ENCODE measurements around the gene ZNF366. TPM values are rescaled to one million over a fixed set of nuclear protein-coding genes. Genes with fewer than 3 reads are reported as not detected.

ZNF366 gene
- total RNA-seq, 4 donors from 2014 or later = 1.3 to 14.7 (median 3.0) TPM

- DNase-seq = peak; percentile 67 to 72
- no peaks in the 10 kb centered on the region for H3K36me3 ChIP-seq
- H3K4me3 ChIP-seq (replicated peaks in 1 of 3) = no peak overlapping the region
- TF ChIP-seq CTCF (IDR thresholded peaks at IDR 0.05) (peak in 3 of 6 experiments; percentile 31 to 51 (median 39)), POLR2A (IDR thresholded peaks at IDR 0.05) (no peak)
- H3K27ac ChIP-seq = peak overlapping the region; percentile 87 to 93 (median 91)
- intact Hi-C loops (cut with DNase I) = no loop called here
- no peaks in the 10 kb centered on the region for H3K27me3 ChIP-seq
- 33 to 35% methylated on average over 4 of the region's 4 CpGs for WGBS, 2 donors
- no peaks in the 10 kb centered on the region for H3K9me3 ChIP-seq
- peaks cover 28 to 31% of the 10 kb centered on the region in 2 donors for H3K4me1 ChIP-seq
Measured at GRCh38 chr5:72531496-72532190, 24.4 kb upstream of the ZNF366 start.

GRCh38 chr5:72530196-72530595 lies 23.0 kb upstream of the ZNF366 start:
- peaks cover 28 to 31% of the 10 kb centered on the region in 2 donors for H3K4me1 ChIP-seq
- H3K27ac ChIP-seq = peak overlapping the region; percentile 87 to 93 (median 91)
- intact Hi-C loops (cut with DNase I) = no loop called here
- H3K4me3 ChIP-seq (replicated peaks in 1 of 3) = no peak overlapping the region
- H3K27me3 ChIP-seq = no peaks in the 10 kb centered on the region
- no peaks in the 10 kb centered on the region for H3K36me3 ChIP-seq
- TF ChIP-seq POLR2A (IDR thresholded peaks at IDR 0.05) = no peak
- no peak for TF ChIP-seq CTCF (IDR thresholded peaks at IDR 0.05)
- WGBS, 2 donors = 24 to 54% methylated on average over 7 of the region's 7 CpGs
- H3K9me3 ChIP-seq = no peaks in the 10 kb centered on the region
- peak; percentile 39 to 49 for DNase-seq

- Histone ChIP-seq H3K9me3 (no peaks in the 10 kb centered on the region), H3K36me3 (no peaks in the 10 kb centered on the region), H3K4me3 (replicated peaks in 1 of 3) (no peak overlapping the region), H3K4me1 (peaks cover 28 to 31% of the 10 kb centered on the region in 2 donors), H3K27me3 (no peaks in the 10 kb centered on the region), H3K27ac (peak overlapping the region; percentile 86 to 93 (median 87))
- no peak for TF ChIP-seq CTCF (IDR thresholded peaks at IDR 0.05)
- WGBS, 2 donors = 40 to 72% methylated on average over 2 of the region's 2 CpGs
- no peak for DNase-seq
- intact Hi-C loops (cut with DNase I) = no loop called here
Measured at GRCh38 chr5:72529383-72529782, 22.2 kb upstream of the ZNF366 start.

- intact Hi-C loops (cut with DNase I) = no loop called here
- Histone ChIP-seq H3K36me3 (no peaks in the 10 kb centered on the region), H3K27me3 (no peaks in the 10 kb centered on the region), H3K9me3 (no peaks in the 10 kb centered on the region), H3K4me1 (peaks cover 19 to 23% of the 10 kb centered on the region in 2 donors), H3K4me3 (replicated peaks in 1 of 3) (no peak overlapping the region), H3K27ac (no peak overlapping the region)
- no peak for DNase-seq
- TF ChIP-seq CTCF (IDR thresholded peaks at IDR 0.05) (no peak), POLR2A (IDR thresholded peaks at IDR 0.05) (no peak)
Measured at GRCh38 chr5:72525816-72526215, 18.6 kb upstream of the ZNF366 start.

- Histone ChIP-seq H3K4me3 (replicated peaks in 1 of 3) (no peak overlapping the region), H3K36me3 (no peaks in the 10 kb centered on the region), H3K4me1 (peaks cover 5 to 9% of the 10 kb centered on the region in 2 donors), H3K27me3 (no peaks in the 10 kb centered on the region), H3K9me3 (no peaks in the 10 kb centered on the region), H3K27ac (peak overlapping the region in 1 of 3 donors; percentile 32)
- TF ChIP-seq POLR2A (IDR thresholded peaks at IDR 0.05) = no peak
- TF ChIP-seq CTCF (IDR thresholded peaks at IDR 0.05) = peak in 5 of 6 experiments; percentile 38 to 83 (median 64)
- no peak for DNase-seq
- intact Hi-C loops (cut with DNase I) = loop anchor here (5.0 kb wide), 1 partner anchor 157 kb away; no protein-coding TSS in a partner anchor
- WGBS, 2 donors = 59 to 61% methylated on average over 3 of the region's 3 CpGs
Measured at GRCh38 chr5:72523960-72524582, 16.9 kb upstream of the ZNF366 start.
